Measurements from ENCODE around the gene HOXC5. TPM values are rescaled to one million over a fixed set of nuclear protein-coding genes. Genes with fewer than 3 reads are reported as not detected.

HOXC5 gene
- total RNA-seq, 1 experiment from 2014 or later, result 5.0 TPM

DNA sequence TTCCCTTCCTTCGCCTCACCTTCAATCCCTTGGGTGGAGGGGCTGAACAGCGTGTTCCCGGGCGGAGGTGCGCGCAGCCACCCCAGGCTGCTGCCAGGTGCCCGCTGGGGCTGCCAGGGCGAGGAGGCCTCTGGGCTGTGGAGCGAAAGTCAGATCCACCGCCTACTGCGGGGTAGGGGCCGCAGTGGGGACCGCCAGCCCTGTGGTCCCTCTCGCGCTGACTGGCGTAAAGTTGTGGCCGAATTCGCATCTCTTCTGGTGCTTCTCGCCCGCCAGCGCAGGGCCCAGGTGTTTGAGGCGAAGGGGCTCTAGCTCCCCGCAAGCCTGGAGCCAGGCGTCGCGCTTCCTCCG is 13.9 kb downstream of the HOXC5 start:
- intact Hi-C loops (cut with micrococcal nuclease; ENCODE audit: unreplicated experiment), result no loop called here
- Histone ChIP-seq H3K9me3 (ENCODE audit: control insufficient read depth, insufficient read depth, low read depth, low read length) (no peaks in the 10 kb centered on the region), H3K4me1 (ENCODE audit: control insufficient read depth, insufficient read depth, low read length) (peaks cover 84% of the 10 kb centered on the region), H3K27ac (ENCODE audit: low read length) (no peak overlapping the region), H3K27me3 (ENCODE audit: control insufficient read depth, insufficient read depth, low read length) (no peaks in the 10 kb centered on the region), H3K36me3 (ENCODE audit: control insufficient read depth, insufficient read depth, low read length) (no peaks in the 10 kb centered on the region), H3K4me3 (ENCODE audit: low read depth in 2 of 2, low read length in 2 of 2) (no peak overlapping the region)
- CTCF ChIA-PET, result no interaction called here
- in situ Hi-C loops (cut with HindIII; ENCODE audit: low pct_unique_long_range_greater_than_20kb, low sequenced_read_pairs), result no loop called here
- POLR2A ChIA-PET, result no interaction called here
- TF ChIP-seq REST (IDR thresholded peaks at IDR 0.05; ENCODE audit: insufficient read depth in 1 of 2, low read depth in 2 of 2, low read length in 1 of 2) (no peak), SIN3A (IDR thresholded peaks at IDR 0.05; ENCODE audit: borderline replicate concordance, insufficient read depth, low read depth, low read length) (no peak)
- BruUV-seq (replicated peaks), result no TSS peak
- ATAC-seq (no peak), DNase-seq (ENCODE audit: low read depth, low spot score) (no peak)

DNA sequence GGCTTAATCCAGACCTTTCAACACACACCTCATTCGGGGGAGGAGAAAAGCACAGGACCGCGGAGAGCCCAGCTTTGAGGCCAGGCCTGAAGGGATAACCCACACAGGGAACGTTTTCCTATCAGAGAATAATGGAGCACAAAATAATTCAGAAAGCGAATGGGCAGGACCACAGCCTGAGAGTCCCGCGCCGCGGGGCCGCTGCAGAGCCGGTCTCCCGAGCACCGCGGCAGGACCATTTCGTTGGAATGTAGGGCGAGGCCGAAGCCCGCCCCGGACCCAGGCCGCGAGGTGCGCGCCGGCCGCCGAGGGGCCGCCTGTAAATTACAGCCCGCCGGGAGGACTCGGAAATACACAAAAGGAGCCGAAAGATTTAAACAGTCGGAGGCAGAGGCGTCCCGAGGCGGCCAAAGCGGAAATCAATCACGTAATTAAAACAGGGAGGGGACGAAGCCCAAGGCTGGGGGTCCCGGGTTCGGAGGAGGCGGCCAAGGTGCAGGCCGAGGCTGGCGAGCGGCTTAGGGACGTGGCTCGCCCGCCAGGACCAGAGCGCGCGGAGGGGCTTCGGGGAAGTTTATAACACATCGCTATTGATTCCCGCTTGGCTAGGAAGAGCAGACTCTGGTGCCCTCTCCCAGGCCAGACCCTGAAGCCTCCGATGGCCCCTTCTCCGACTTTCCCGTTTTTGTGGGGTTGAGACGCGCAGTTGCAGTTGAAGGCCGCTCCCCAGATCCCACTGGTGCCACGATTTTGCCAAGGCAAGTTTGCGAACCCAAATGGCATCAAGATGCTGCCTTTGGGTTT is 14.5 kb downstream of the HOXC5 start:
- intact Hi-C loops (cut with micrococcal nuclease; ENCODE audit: unreplicated experiment) (no loop called here), in situ Hi-C loops (cut with HindIII; ENCODE audit: low pct_unique_long_range_greater_than_20kb, low sequenced_read_pairs) (no loop called here)
- Histone ChIP-seq H3K27ac (ENCODE audit: low read length) (no peak overlapping the region), H3K9me3 (ENCODE audit: control insufficient read depth, insufficient read depth, low read depth, low read length) (no peaks in the 10 kb centered on the region), H3K4me3 (ENCODE audit: low read depth in 2 of 2, low read length in 2 of 2) (no peak overlapping the region), H3K4me1 (ENCODE audit: control insufficient read depth, insufficient read depth, low read length) (peaks cover 85% of the 10 kb centered on the region), H3K36me3 (ENCODE audit: control insufficient read depth, insufficient read depth, low read length) (no peaks in the 10 kb centered on the region), H3K27me3 (ENCODE audit: control insufficient read depth, insufficient read depth, low read length) (no peaks in the 10 kb centered on the region)
- ChIA-PET CTCF (no interaction called here), POLR2A (no interaction called here)
- ATAC-seq, result no peak
- no TSS peak for BruUV-seq (replicated peaks)
- TF ChIP-seq REST (IDR thresholded peaks at IDR 0.05; ENCODE audit: insufficient read depth in 1 of 2, low read depth in 2 of 2, low read length in 1 of 2) (no peak), POLR2AphosphoS5 (IDR thresholded peaks at IDR 0.05; ENCODE audit: low read depth, low read length) (no peak), TCF7L2 (IDR thresholded peaks at IDR 0.05; ENCODE audit: low read depth, low read length) (no peak), CTCF (IDR thresholded peaks at IDR 0.05) (no peak), SIN3A (IDR thresholded peaks at IDR 0.05; ENCODE audit: borderline replicate concordance, insufficient read depth, low read depth, low read length) (no peak)
- no peak for DNase-seq (ENCODE audit: low read depth, low spot score)

Measured in Panc1 (cell line).